K562 (cell line): ENCODE measurements around the gene CALD1.

Experiments
- CTCF ChIP-seq, 3 experiments: IDR thresholded peaks in 2 of 3; conservative IDR thresholded peaks in 1 of 3; 2 replicates each; pipeline ENCODE4 v1.5.1; 2011 to 2012; ENCODE audit warnings: low read length in 3 of 3, mild to moderate bottlenecking in 3 of 3, control low read depth in 2 of 3, improper control_type of control experiment in 1 of 3, inconsistent platforms in 1 of 3, low read depth in 1 of 3, mixed read lengths in 1 of 3, moderate library complexity in 1 of 3; ENCODE audit not compliant: insufficient read depth in 2 of 3
- ELF1 ChIP-seq: fragments of 200-800 bp; sonication (Bioruptor generic); IDR thresholded peaks from 2 replicates; pipeline ENCODE4 v1.6.1; 2016; ENCODE audit warnings: missing genetic modification characterization, missing compliant biosample characterization
- FIP1L1 ChIP-seq: fragments of 200-400 bp; formaldehyde crosslinking; IDR thresholded peaks from 2 replicates; pipeline ENCODE4 v1.6.1; 2018; ENCODE audit warnings: mild to moderate bottlenecking, low read depth, low read length; ENCODE audit not compliant: poor library complexity, severe bottlenecking
- FOS ChIP-seq: IDR thresholded peaks from 3 replicates; pipeline ENCODE4 v1.6.1; 2011; ENCODE audit not compliant: insufficient read length; ENCODE audit errors: extremely low read depth
- FOXP4 ChIP-seq: sonication (generic); formaldehyde crosslinking; IDR thresholded peaks from 2 replicates; pipeline ENCODE4 v1.8.0; 2022; ENCODE audit warnings: mild to moderate bottlenecking, missing genetic modification reagents, borderline replicate concordance
- HINFP ChIP-seq: fragments of 450-650 bp; conservative IDR thresholded peaks from 2 replicates; pipeline ENCODE4 v1.6.1; 2016; ENCODE audit warnings: missing genetic modification characterization, low read depth, mild to moderate bottlenecking, control low read depth, missing compliant biosample characterization
- JUNB ChIP-seq: fragments of 450-650 bp; formaldehyde crosslinking; conservative IDR thresholded peaks from 2 replicates; pipeline ENCODE4 v1.4.0; 2020; ENCODE audit warnings: mild to moderate bottlenecking
- KDM1A ChIP-seq, 2 experiments: fragments of 450-650 bp; IDR thresholded peaks; 2 replicates each; pipeline ENCODE4 v1.6.1; 2016; ENCODE audit warnings: mild to moderate bottlenecking in 2 of 2
- NR2C1 ChIP-seq, 2 experiments: fragments of 450-650 bp; IDR thresholded peaks; 2 replicates each; pipeline ENCODE4 v1.6.1; 2017; ENCODE audit warnings: mild to moderate bottlenecking in 2 of 2, antibody characterized with exemption in 1 of 2, inconsistent platforms in 1 of 2, missing compliant biosample characterization in 1 of 2, missing genetic modification characterization in 1 of 2
- RCOR1 ChIP-seq, 2 experiments: IDR thresholded peaks; 2 replicates each; pipeline ENCODE4 v1.6.1; 2012; ENCODE audit warnings: low read depth in 2 of 2, low read length in 2 of 2, borderline replicate concordance in 1 of 2, improper control_type of control experiment in 1 of 2
- TCF7 ChIP-seq: sonication (generic); IDR thresholded peaks from 2 replicates; pipeline ENCODE4 v1.6.1; 2016; ENCODE audit warnings: antibody characterized with exemption, borderline replicate concordance
- ZBTB17 ChIP-seq: fragments of 450-650 bp; formaldehyde crosslinking; IDR thresholded peaks from 2 replicates; pipeline ENCODE4 v1.4.0; 2020; ENCODE audit warnings: mild to moderate bottlenecking
- ZNF274 ChIP-seq: IDR thresholded peaks from 2 replicates; pipeline ENCODE4 v1.6.1; 2011; ENCODE audit warnings: low read depth, mild to moderate bottlenecking, low read length, moderate library complexity, borderline replicate concordance
- TF ChIP-seq, protein P1 (sequence below), 2 experiments: fragments of 450-650 bp; conservative IDR thresholded peaks; 2 replicates each; pipeline ENCODE4 v1.6.1; 2017; ENCODE audit warnings: mild to moderate bottlenecking in 2 of 2, moderate library complexity in 2 of 2

DNA sequence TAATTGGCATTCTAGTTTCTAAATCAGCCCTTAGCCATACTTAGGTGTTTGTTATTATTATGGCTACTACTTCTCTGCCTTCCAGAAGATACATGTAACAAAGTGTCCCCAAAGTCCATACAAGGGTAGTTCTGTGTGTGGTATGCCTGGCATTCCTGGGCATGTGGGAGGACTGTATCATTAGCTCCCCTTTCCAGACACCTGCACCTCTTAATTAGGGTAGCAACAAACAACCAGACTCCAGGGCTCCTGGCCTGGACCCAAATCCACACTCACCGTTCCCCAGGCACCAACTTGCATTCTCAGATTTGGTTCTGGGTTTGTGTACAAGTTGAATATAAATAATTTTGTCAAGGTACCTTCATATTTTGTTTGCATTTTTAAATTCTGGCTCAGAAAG is 15.5 kb upstream of the CALD1 start:
- TF ChIP-seq FIP1L1 (no peak), NR2C1 (IDR thresholded peaks at IDR 0.05) (no peak), NR2C1 (tag; IDR thresholded peaks at IDR 0.05) (no peak), CTCF (IDR thresholded peaks at IDR 0.05 in 2 of 3, conservative IDR thresholded peaks at IDR 0.05 in 1 of 3; ENCODE audit: insufficient read depth in 2 of 3, low read depth in 1 of 3, low read length in 3 of 3) (no peak), HINFP (tag) (no peak), ZBTB17 (CRISPR knock-in tag) (no peak), RCOR1 (IDR thresholded peaks at IDR 0.05; ENCODE audit: borderline replicate concordance in 1 of 2, low read depth in 2 of 2, low read length in 2 of 2) (no peak), TCF7 (no peak), JUNB (no peak), KDM1A (IDR thresholded peaks at IDR 0.05) (no peak), FOXP4 (no peak), FOS (no peak), ELF1 (no peak), ZNF274 (no peak)
- TF ChIP-seq, protein P1, sequence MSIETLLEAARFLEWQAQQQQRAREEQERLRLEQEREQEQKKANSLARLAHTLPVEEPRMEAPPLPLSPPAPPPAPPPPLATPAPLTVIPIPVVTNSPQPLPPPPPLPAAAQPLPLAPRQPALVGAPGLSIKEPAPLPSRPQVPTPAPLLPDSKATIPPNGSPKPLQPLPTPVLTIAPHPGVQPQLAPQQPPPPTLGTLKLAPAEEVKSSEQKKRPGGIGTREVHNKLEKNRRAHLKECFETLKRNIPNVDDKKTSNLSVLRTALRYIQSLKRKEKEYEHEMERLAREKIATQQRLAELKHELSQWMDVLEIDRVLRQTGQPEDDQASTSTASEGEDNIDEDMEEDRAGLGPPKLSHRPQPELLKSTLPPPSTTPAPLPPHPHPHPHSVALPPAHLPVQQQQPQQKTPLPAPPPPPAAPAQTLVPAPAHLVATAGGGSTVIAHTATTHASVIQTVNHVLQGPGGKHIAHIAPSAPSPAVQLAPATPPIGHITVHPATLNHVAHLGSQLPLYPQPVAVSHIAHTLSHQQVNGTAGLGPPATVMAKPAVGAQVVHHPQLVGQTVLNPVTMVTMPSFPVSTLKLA (conservative IDR thresholded peaks at IDR 0.05): no peak
